ENCODE results near the gene ISG15.

The ISG15 gene

GRCh38 chr1:1044455-1045078 is 31.3 kb downstream of the ISG15 start:
- H3K36me3 ChIP-seq (ENCODE audit: low read depth) = peaks cover 67% of the 10 kb centered on the region
- no peak for ATAC-seq (ENCODE audit: low read depth)
- DNase-seq (ENCODE audit: low spot score) = no peak

GRCh38 chr1:1045129-1045528 is 31.8 kb downstream of the ISG15 start:
- H3K4me3 ChIP-seq (ENCODE audit: severe bottlenecking) = no peak overlapping the region
- ATAC-seq (ENCODE audit: low read depth) = no peak

More at GRCh38 chr1:1044455-1045078, 31.3 kb downstream of the ISG15 start:
- no peaks in the 10 kb centered on the region for H3K27me3 ChIP-seq (ENCODE audit: insufficient read depth, poor library complexity, severe bottlenecking)
- no peak overlapping the region for H3K4me3 ChIP-seq (ENCODE audit: severe bottlenecking)
- H3K4me1 ChIP-seq (ENCODE audit: insufficient read depth, poor library complexity, severe bottlenecking) = no peaks in the 10 kb centered on the region
- TF ChIP-seq CTCF (IDR thresholded peaks at IDR 0.05; ENCODE audit: poor library complexity, severe bottlenecking) = no peak
- no peaks in the 10 kb centered on the region for H3K9me3 ChIP-seq (ENCODE audit: severe bottlenecking)
- no peak overlapping the region for H3K27ac ChIP-seq (ENCODE audit: poor library complexity, severe bottlenecking)

GRCh38 chr1:1046243-1046642 is 32.9 kb downstream of the ISG15 start:
- no peaks in the 10 kb centered on the region for H3K4me1 ChIP-seq (ENCODE audit: insufficient read depth, poor library complexity, severe bottlenecking)
- ATAC-seq (ENCODE audit: low read depth) (no peak), DNase-seq (ENCODE audit: low spot score) (no peak)
- no peaks in the 10 kb centered on the region for H3K9me3 ChIP-seq (ENCODE audit: severe bottlenecking)
- no peak overlapping the region for H3K27ac ChIP-seq (ENCODE audit: poor library complexity, severe bottlenecking)
- TF ChIP-seq CTCF (IDR thresholded peaks at IDR 0.05; ENCODE audit: poor library complexity, severe bottlenecking) = no peak
- H3K36me3 ChIP-seq (ENCODE audit: low read depth) = peaks cover 81% of the 10 kb centered on the region
- H3K4me3 ChIP-seq (ENCODE audit: severe bottlenecking) = no peak overlapping the region
- no peaks in the 10 kb centered on the region for H3K27me3 ChIP-seq (ENCODE audit: insufficient read depth, poor library complexity, severe bottlenecking)

More at GRCh38 chr1:1045129-1045528, 31.8 kb downstream of the ISG15 start:
- Histone ChIP-seq H3K27ac (ENCODE audit: poor library complexity, severe bottlenecking) (no peak overlapping the region), H3K36me3 (ENCODE audit: low read depth) (peaks cover 70% of the 10 kb centered on the region), H3K9me3 (ENCODE audit: severe bottlenecking) (no peaks in the 10 kb centered on the region), H3K27me3 (ENCODE audit: insufficient read depth, poor library complexity, severe bottlenecking) (no peaks in the 10 kb centered on the region), H3K4me1 (ENCODE audit: insufficient read depth, poor library complexity, severe bottlenecking) (no peaks in the 10 kb centered on the region)
- TF ChIP-seq CTCF (IDR thresholded peaks at IDR 0.05; ENCODE audit: poor library complexity, severe bottlenecking) = no peak
- DNase-seq (ENCODE audit: low spot score) = no peak

GRCh38 chr1:1046767-1047166 is 33.5 kb downstream of the ISG15 start:
- Histone ChIP-seq H3K36me3 (ENCODE audit: low read depth) (peaks cover 86% of the 10 kb centered on the region), H3K4me1 (ENCODE audit: insufficient read depth, poor library complexity, severe bottlenecking) (no peaks in the 10 kb centered on the region)

More at GRCh38 chr1:1046767-1047166, 33.5 kb downstream of the ISG15 start:
- Histone ChIP-seq H3K4me3 (ENCODE audit: severe bottlenecking) (no peak overlapping the region), H3K27me3 (ENCODE audit: insufficient read depth, poor library complexity, severe bottlenecking) (no peaks in the 10 kb centered on the region), H3K27ac (ENCODE audit: poor library complexity, severe bottlenecking) (no peak overlapping the region), H3K9me3 (ENCODE audit: severe bottlenecking) (no peaks in the 10 kb centered on the region)
- no peak for TF ChIP-seq CTCF (IDR thresholded peaks at IDR 0.05; ENCODE audit: poor library complexity, severe bottlenecking)
- ATAC-seq (ENCODE audit: low read depth) (no peak), DNase-seq (ENCODE audit: low spot score) (no peak)

Data from RWPE2 (cell line).